ENCODE data around the gene TMEM234. TPM values are rescaled to one million over a fixed set of nuclear protein-coding genes. Genes with fewer than 3 reads are reported as not detected.

Gene TMEM234
- total and polyA plus RNA-seq, 2 of the 8 experiments (the other 6 are each of a cell fraction or from before 2014, with no cell fraction given) = 8.7 to 8.9 TPM

DNA sequence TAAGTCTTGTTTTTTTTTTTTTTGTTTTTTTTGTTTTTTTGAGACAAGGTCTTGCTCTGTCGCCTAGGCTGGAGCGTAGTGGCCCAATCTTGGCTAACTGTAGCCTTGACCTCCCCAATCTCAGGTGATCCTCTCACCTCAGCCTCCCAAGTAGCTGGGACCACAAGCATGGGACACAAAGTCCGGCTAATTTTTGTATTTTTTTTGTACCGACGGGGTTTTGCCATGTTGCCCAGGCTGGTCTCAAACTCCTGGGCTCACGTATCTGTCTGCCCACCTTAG lies 35.0 kb upstream of the TMEM234 start:
- Histone ChIP-seq H3K4ac (replicated peaks; ENCODE audit: insufficient read length, low read depth, low read length) (no peak overlapping the region), H2AK5ac (ENCODE audit: low read depth, low read length) (no peak overlapping the region)
- CTCF ChIA-PET (ENCODE audit: partially characterized antibody) = interaction anchor here (0.8 to 5.3 kb wide), 3 partner anchors 8 to 46 kb away, joined by 3 to 37 read pairs (median 4); partner anchors contain the start of genes FAM167B and LCK

More for the DNA sequence above, 35.0 kb upstream of the TMEM234 start:
- Histone ChIP-seq H2BK120ac (replicated peaks; ENCODE audit: low read depth, low read length) (no peak overlapping the region), H2AFZ (ENCODE audit: low read length) (no peak overlapping the region), H4K91ac (replicated peaks; ENCODE audit: insufficient read length, low read length) (no peak overlapping the region), H3K79me2 (ENCODE audit: control insufficient read depth in 1 of 2, insufficient read depth in 2 of 2, low read length in 2 of 2) (no peaks in the 10 kb centered on the region), H3K14ac (ENCODE audit: insufficient read length) (no peak overlapping the region), H2BK5ac (ENCODE audit: low read depth, low read length) (no peak overlapping the region), H4K20me1 (replicated peaks in 1 of 2; ENCODE audit: control insufficient read depth in 1 of 2, insufficient read depth in 2 of 2, low read length in 2 of 2) (no peaks in the 10 kb centered on the region), H3K23ac (ENCODE audit: insufficient read length) (no peak overlapping the region), H3K27ac (ENCODE audit: low read depth, low read length) (no peak overlapping the region), H4K5ac (ENCODE audit: insufficient read length, low read depth, low read length) (no peak overlapping the region), H3K4me1 (replicated peaks in 1 of 4; ENCODE audit: control insufficient read depth in 3 of 4, insufficient read depth in 4 of 4, low read length in 3 of 4) (no peaks in the 10 kb centered on the region), H3K18ac (ENCODE audit: extremely low read depth, low read length) (no peak overlapping the region), H3K36me3 (ENCODE audit: control insufficient read depth in 2 of 4, insufficient read depth in 4 of 4, low read length in 3 of 4) (no peaks in the 10 kb centered on the region), H3K4me3 (ENCODE audit: extremely low read depth in 1 of 4, insufficient read depth in 2 of 4, low read depth in 3 of 4, low read length in 4 of 4) (no peak overlapping the region), H3K27me3 (replicated peaks in 1 of 4; ENCODE audit: control insufficient read depth in 3 of 4, extremely low read depth in 1 of 4, insufficient read depth in 3 of 4, low read length in 3 of 4) (no peaks in the 10 kb centered on the region; a peak in 1 of 7 replicates), H3K79me1 (ENCODE audit: low read depth, low read length) (no peaks in the 10 kb centered on the region), H2BK15ac (ENCODE audit: low read length) (no peak overlapping the region), H3K23me2 (ENCODE audit: low read depth, low read length) (no peaks in the 10 kb centered on the region; the same call in 1 of the 2 replicates), H3K56ac (replicated peaks; ENCODE audit: insufficient read length, low read depth, low read length) (no peak overlapping the region), H2BK12ac (ENCODE audit: low read depth, low read length) (no peak overlapping the region), H2BK20ac (ENCODE audit: low read length) (no peak overlapping the region), H3K9ac (replicated peaks in 1 of 4; ENCODE audit: extremely low read depth in 1 of 4, low read depth in 3 of 4, low read length in 3 of 4) (no peak overlapping the region), H3K9me3 (ENCODE audit: insufficient read depth in 2 of 2, low read depth in 1 of 2, low read length in 1 of 2) (no peaks in the 10 kb centered on the region), H3K4me2 (ENCODE audit: insufficient read depth in 1 of 2, low read depth in 2 of 2, low read length in 2 of 2) (no peak overlapping the region), H4K8ac (ENCODE audit: extremely low read depth, insufficient read depth, low read length) (no peak overlapping the region)
- no peak for DNase-seq (ENCODE audit: low read depth in 1 of 2, low spot score in 2 of 2)
- TF ChIP-seq CTCF (IDR thresholded peaks at IDR 0.05; ENCODE audit: control extremely low read depth in 1 of 3, insufficient read depth in 1 of 3, low read depth in 1 of 3, low read length in 3 of 3) (no peak), EGR1 (IDR thresholded peaks at IDR 0.05; ENCODE audit: borderline replicate concordance, low read depth, low read length) (no peak), SP1 (IDR thresholded peaks at IDR 0.05; ENCODE audit: low read depth, low read length) (no peak)
- 94% methylated on average over 5 of the region's 6 CpGs; no CpG with 5 or more reads in 1 of the 2 experiments for WGBS, 2 experiments (ENCODE audit: extremely low coverage in 1 of 2, insufficient coverage in 1 of 2, insufficient read length in 1 of 2, insufficient replicate concordance in 2 of 2, low coverage in 1 of 2, low lambda C conversion rate in 2 of 2, missing lambda C conversion rate in 1 of 2)
- FAIRE-seq = no peak
- POLR2A ChIA-PET (ENCODE audit: partially characterized antibody) = interaction anchor here (0.6 to 1.1 kb wide), 4 partner anchors 12 to 364 kb away, joined by 3 to 5 read pairs (median 3); no protein-coding TSS in a partner anchor

Data from H1 (cell line).